Naive thymus-derived CD4-positive, alpha-beta T cell (primary cell): Measurements from ENCODE around the gene SETD3. TPM values are rescaled to one million over a fixed set of nuclear protein-coding genes. Genes with fewer than 3 reads are reported as not detected.

Experiments used
- ATAC-seq: fragments of 150-1000 bp; cut with Tn5 transposase; 2 replicates; pipeline ENCODE4 v1.10.0; 2021; ENCODE audit warnings: mild to moderate bottlenecking, moderate library complexity
- CTCF ChIA-PET: fragments of 350-600 bp; sonication (Branson Sonifier 250); formaldehyde crosslinking; loops from one replicate; lab custom pipeline; 2021; ENCODE audit warnings: antibody characterized with exemption; lab: Charles Lee
- POLR2A ChIA-PET: fragments of 350-600 bp; sonication (Branson Sonifier 250); formaldehyde crosslinking; loops from one replicate; lab custom pipeline; 2021; ENCODE audit warnings: antibody characterized with exemption, inconsistent platforms; lab: Charles Lee
- DNase-seq, 9 donors: peaks; one replicate each; pipeline versions ENCODE4 v3.0.0 to v3.0.0-alpha.2; 2020 to 2022; ENCODE audit warnings: mixed read lengths in 1 of 9
- H3K27ac ChIP-seq: one replicate; pipeline ENCODE4 v1.7.0; 2013; ENCODE audit warnings: mild to moderate bottlenecking, low read depth, low read length, moderate library complexity
- H3K27me3 ChIP-seq, 2 donors: one replicate each; pipeline ENCODE4 v1.7.0; 2013; ENCODE audit warnings: low read length in 2 of 2, mild to moderate bottlenecking in 2 of 2, moderate library complexity in 2 of 2; ENCODE audit not compliant: control insufficient read depth in 2 of 2, insufficient read depth in 2 of 2
- H3K36me3 ChIP-seq, 3 experiments: 1 replicate in 2 of 3; 2 replicates in 1 of 3; pipeline ENCODE4 v1.7.0; 2013; ENCODE audit warnings: low read length in 3 of 3, mild to moderate bottlenecking in 3 of 3, moderate library complexity in 1 of 3; ENCODE audit not compliant: insufficient read depth in 3 of 3, control insufficient read depth in 2 of 3
- H3K4me1 ChIP-seq, 2 donors: one replicate each; pipeline ENCODE4 v1.7.0; 2013; ENCODE audit warnings: low read length in 2 of 2, mild to moderate bottlenecking in 2 of 2, moderate library complexity in 1 of 2; ENCODE audit not compliant: control insufficient read depth in 2 of 2, insufficient read depth in 2 of 2
- H3K4me3 ChIP-seq: 2 replicates; pipeline ENCODE4 v1.7.0; 2013; ENCODE audit warnings: mild to moderate bottlenecking, low read length
- H3K9me3 ChIP-seq, 3 experiments: 1 replicate in 2 of 3; 2 replicates in 1 of 3; pipeline ENCODE4 v1.7.0; 2013; ENCODE audit warnings: low read length in 3 of 3; ENCODE audit not compliant: control insufficient read depth in 2 of 3
- H3K27ac Mint-ChIP-seq, 9 donors: one replicate each; pipeline ENCODE4 v1.8.0; 2020 to 2022; ENCODE audit warnings: mixed read lengths in 9 of 9, mild to moderate bottlenecking in 8 of 9, moderate library complexity in 5 of 9, inconsistent platforms in 2 of 9
- H3K27me3 Mint-ChIP-seq, 5 donors: one replicate each; pipeline ENCODE4 v1.8.0; 2021 to 2022; ENCODE audit warnings: mixed read lengths in 5 of 5, mild to moderate bottlenecking in 1 of 5
- H3K36me3 Mint-ChIP-seq, 5 donors: one replicate each; pipeline ENCODE4 v1.8.0; 2020 to 2022; ENCODE audit warnings: mixed read lengths in 5 of 5, mild to moderate bottlenecking in 3 of 5, inconsistent platforms in 1 of 5
- H3K4me1 Mint-ChIP-seq, 7 donors: one replicate each; pipeline ENCODE4 v1.8.0; 2020 to 2022; ENCODE audit warnings: mixed read lengths in 7 of 7, mild to moderate bottlenecking in 3 of 7, inconsistent platforms in 1 of 7
- H3K4me3 Mint-ChIP-seq, 10 donors: one replicate each; pipeline ENCODE4 v1.8.0; 2020 to 2022; ENCODE audit warnings: mild to moderate bottlenecking in 10 of 10, mixed read lengths in 10 of 10, moderate library complexity in 6 of 10, inconsistent platforms in 2 of 10
- H3K9me3 Mint-ChIP-seq, 11 donors: one replicate each; pipeline ENCODE4 v1.8.0; 2020 to 2022; ENCODE audit warnings: mixed read lengths in 11 of 11, mild to moderate bottlenecking in 4 of 11, inconsistent platforms in 1 of 11, moderate library complexity in 1 of 11
- intact Hi-C, 2 donors: fragments of 100-400 bp; cut with micrococcal nuclease; formaldehyde crosslinking; loops; one replicate each; pipeline ENCODE4 v1.15.1; 2023
- polyA plus RNA-seq, 2 donors: library from polyadenylated mRNA; unstranded; fragments of 300-500 nt; fragmentation: Illumina TruSeq; gene quantifications; one replicate each; pipeline ENCODE4 v1.2.3, GENCODE V29; 2021
- total RNA-seq, 6 experiments: library from RNA in 5 of 6; stranded (reverse) in 5 of 6; gene quantifications; 1 replicate in 5 of 6; 2 replicates in 1 of 6; pipeline ENCODE4 v1.2.3 and lab custom pipeline; 2021 to 2026

SETD3 gene
- total and polyA plus RNA-seq, 7 experiments from 2014 or later: 32.2 to 59.4 (median 53.0) TPM

GRCh38 chr14:99522025-99522401, 41.4 kb upstream of the SETD3 start:
- Mint-ChIP-seq H3K27ac (peak overlapping the region in 1 of 9 donors; percentile 10), H3K27me3 (no peaks in the 10 kb centered on the region), H3K36me3 (no peaks in the 10 kb centered on the region), H3K9me3 (peaks cover 0 to 1% (median 0%) of the 10 kb centered on the region in 11 donors), H3K4me3 (no peak overlapping the region), H3K4me1 (peaks cover 5 to 21% (median 15%) of the 10 kb centered on the region in 7 donors)
- intact Hi-C loops: no loop called here
- H3K9me3 ChIP-seq: no peaks in the 10 kb centered on the region
- no peak overlapping the region for H3K27ac ChIP-seq
- no peaks in the 10 kb centered on the region for H3K36me3 ChIP-seq
- no peaks in the 10 kb centered on the region for H3K27me3 ChIP-seq
- H3K4me3 ChIP-seq: no peak overlapping the region
- ChIA-PET POLR2A (no interaction called here), CTCF (interaction anchor here (1.3 to 1.5 kb wide), 2 partner anchors 106 to 110 kb away, joined by 3 to 6 read pairs; no protein-coding TSS in a partner anchor)
- ATAC-seq (no peak), DNase-seq (peak in 1 of 9 donors; percentile 0)
- peaks cover 0 to 23% of the 10 kb centered on the region in 2 donors for H3K4me1 ChIP-seq

- no peaks in the 10 kb centered on the region for H3K36me3 Mint-ChIP-seq
- H3K27me3 ChIP-seq: no peaks in the 10 kb centered on the region
- H3K4me3 Mint-ChIP-seq: no peak overlapping the region
- H3K27ac ChIP-seq: no peak overlapping the region
- no peaks in the 10 kb centered on the region for H3K36me3 ChIP-seq
- intact Hi-C loops: no loop called here
- ChIA-PET POLR2A (no interaction called here), CTCF (interaction anchor here (1.3 to 1.5 kb wide), 2 partner anchors 107 to 111 kb away, joined by 3 to 6 read pairs; no protein-coding TSS in a partner anchor)
- peaks cover 0 to 1% (median 0%) of the 10 kb centered on the region in 11 donors for H3K9me3 Mint-ChIP-seq
- peaks cover 5 to 21% (median 15%) of the 10 kb centered on the region in 7 donors for H3K4me1 Mint-ChIP-seq
- no peaks in the 10 kb centered on the region for H3K27me3 Mint-ChIP-seq
- peaks cover 0 to 22% of the 10 kb centered on the region in 2 donors for H3K4me1 ChIP-seq
- H3K4me3 ChIP-seq: no peak overlapping the region
- DNase-seq (no peak), ATAC-seq (no peak)
- H3K27ac Mint-ChIP-seq: peak overlapping the region in 1 of 9 donors; percentile 10
- H3K9me3 ChIP-seq: no peaks in the 10 kb centered on the region
These were observed 40.7 kb upstream of the SETD3 start for GRCh38 chr14:99521176-99522024.

GRCh38 chr14:99520571-99521081, 40.0 kb upstream of the SETD3 start:
- CTCF ChIA-PET: interaction anchor here (1.3 to 1.5 kb wide), 2 partner anchors 108 to 111 kb away, joined by 3 to 6 read pairs; no protein-coding TSS in a partner anchor
- POLR2A ChIA-PET: no interaction called here
- peaks cover 0 to 1% (median 0%) of the 10 kb centered on the region in 11 donors for H3K9me3 Mint-ChIP-seq
- no peak overlapping the region for H3K27ac Mint-ChIP-seq
- H3K36me3 Mint-ChIP-seq: no peaks in the 10 kb centered on the region
- H3K4me3 ChIP-seq: no peak overlapping the region
- H3K27me3 ChIP-seq: no peaks in the 10 kb centered on the region
- H3K4me1 Mint-ChIP-seq: peaks cover 5 to 15% (median 13%) of the 10 kb centered on the region in 7 donors
- no peak overlapping the region for H3K27ac ChIP-seq
- no peaks in the 10 kb centered on the region for H3K27me3 Mint-ChIP-seq
- no peak overlapping the region for H3K4me3 Mint-ChIP-seq
- intact Hi-C loops: no loop called here
- no peaks in the 10 kb centered on the region for H3K36me3 ChIP-seq
- DNase-seq (no peak), ATAC-seq (no peak)
- no peaks in the 10 kb centered on the region for H3K9me3 ChIP-seq
- peaks cover 0 to 14% of the 10 kb centered on the region in 2 donors for H3K4me1 ChIP-seq

GRCh38 chr14:99519931-99520421, 39.3 kb upstream of the SETD3 start:
- Mint-ChIP-seq H3K9me3 (no peaks in the 10 kb centered on the region), H3K27ac (no peak overlapping the region), H3K27me3 (no peaks in the 10 kb centered on the region), H3K4me3 (no peak overlapping the region), H3K36me3 (no peaks in the 10 kb centered on the region), H3K4me1 (peaks cover under 1 to 10% (median 6%) of the 10 kb centered on the region in 7 donors)
- intact Hi-C loops: loop anchor here (2.0 to 5.0 kb wide), 2 partner anchors 162 to 163 kb away; partner anchors contain the start of gene CYP46A1 (in 1 of the 2)
- Histone ChIP-seq H3K4me3 (no peak overlapping the region), H3K9me3 (no peaks in the 10 kb centered on the region), H3K27me3 (no peaks in the 10 kb centered on the region), H3K36me3 (peaks cover 0 to 3% (median 0%) of the 10 kb centered on the region in 3 experiments), H3K4me1 (peaks cover 0 to 8% of the 10 kb centered on the region in 2 donors), H3K27ac (no peak overlapping the region)
- ChIA-PET POLR2A (no interaction called here), CTCF (interaction anchor here (0.6 kb wide), 1 partner anchor 78 kb away, joined by 3 read pairs; no protein-coding TSS in a partner anchor)
- ATAC-seq: no peak
- no peak for DNase-seq

GRCh38 chr14:99519347-99519881, 38.8 kb upstream of the SETD3 start:
- no peaks in the 10 kb centered on the region for H3K27me3 ChIP-seq
- no peak overlapping the region for H3K4me3 Mint-ChIP-seq
- no peaks in the 10 kb centered on the region for H3K36me3 Mint-ChIP-seq
- H3K4me1 Mint-ChIP-seq: peaks cover 0 to 4% (median under 1%) of the 10 kb centered on the region in 7 donors
- intact Hi-C loops: loop anchor here (2.0 to 5.0 kb wide), 2 partner anchors 163 kb away; partner anchors contain the start of gene CYP46A1 (in 1 of the 2)
- no peaks in the 10 kb centered on the region for H3K27me3 Mint-ChIP-seq
- no peak overlapping the region for H3K4me3 ChIP-seq
- no peak overlapping the region for H3K27ac Mint-ChIP-seq
- H3K9me3 Mint-ChIP-seq: no peaks in the 10 kb centered on the region
- peaks cover 0 to 9% (median 0%) of the 10 kb centered on the region in 3 experiments for H3K36me3 ChIP-seq
- ATAC-seq (no peak), DNase-seq (no peak)
- H3K9me3 ChIP-seq: no peaks in the 10 kb centered on the region
- H3K4me1 ChIP-seq: peaks cover 0 to 2% of the 10 kb centered on the region in 2 donors
- ChIA-PET CTCF (interaction anchor here (0.6 kb wide), 1 partner anchor 79 kb away, joined by 3 read pairs; no protein-coding TSS in a partner anchor), POLR2A (interaction anchor here (0.5 to 0.6 kb wide), 2 partner anchors 96 to 167 kb away, joined by 3 to 4 read pairs; no protein-coding TSS in a partner anchor)
- no peak overlapping the region for H3K27ac ChIP-seq
